ENCODE measurements around the gene CTDSP1. TPM values are rescaled to one million over a fixed set of nuclear protein-coding genes. Genes with fewer than 3 reads are reported as not detected.
A peak's percentile ranks its signal among the peaks of the same experiment; 100 is the strongest.

The CTDSP1 gene
- total RNA-seq, 2 experiments from 2014 or later = 186 to 208 TPM

GRCh38 chr2:218368621-218369153 lies 31.0 kb upstream of the CTDSP1 start:
- peak overlapping the region; percentile 68 for H3K27ac Mint-ChIP-seq
- CTCF ChIA-PET = interaction anchor here (1.0 kb wide), 1 partner anchor 27 kb away, joined by 3 read pairs; no protein-coding TSS in a partner anchor
- H3K36me3 Mint-ChIP-seq (ENCODE audit: low read depth) = peaks cover 4% of the 10 kb centered on the region
- peak overlapping the region; percentile 68 for H3K4me3 Mint-ChIP-seq
- peaks cover 37% of the 10 kb centered on the region for H3K4me1 Mint-ChIP-seq
- DNase-seq = no peak
- POLR2A ChIA-PET = no interaction called here
- H3K9me3 Mint-ChIP-seq = no peaks in the 10 kb centered on the region
- H3K27me3 Mint-ChIP-seq = peaks cover 14% of the 10 kb centered on the region

DNA sequence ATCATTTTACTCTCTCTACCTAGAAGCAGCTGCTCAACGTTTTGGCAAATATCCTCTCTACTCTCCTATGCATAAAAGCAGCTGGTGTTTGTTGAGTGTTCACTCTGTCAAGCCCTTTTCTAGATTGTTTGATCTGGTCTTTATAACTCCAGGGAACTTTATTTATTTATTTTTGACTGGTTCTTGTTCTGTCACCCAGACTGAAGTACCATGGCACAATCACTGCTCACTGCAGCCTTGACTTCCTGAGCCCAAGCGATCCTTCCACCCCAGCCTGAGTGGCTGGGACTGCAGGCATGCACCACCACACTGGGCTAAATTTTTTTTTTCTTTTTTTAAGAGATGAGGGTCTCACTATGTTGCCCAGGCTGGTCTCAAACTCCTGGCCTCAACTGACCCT lies 30.3 kb upstream of the CTDSP1 start:
- H3K27ac Mint-ChIP-seq = peak overlapping the region; percentile 78
- ChIA-PET POLR2A (no interaction called here), CTCF (interaction anchor here (1.0 to 1.2 kb wide), 2 partner anchors 11 to 26 kb away, joined by 3 to 6 read pairs; no protein-coding TSS in a partner anchor)
- peaks cover 4% of the 10 kb centered on the region for H3K36me3 Mint-ChIP-seq (ENCODE audit: low read depth)
- no peaks in the 10 kb centered on the region for H3K9me3 Mint-ChIP-seq
- peaks cover 37% of the 10 kb centered on the region for H3K4me1 Mint-ChIP-seq
- H3K4me3 Mint-ChIP-seq = no peak overlapping the region
- H3K27me3 Mint-ChIP-seq = peaks cover 14% of the 10 kb centered on the region
- no peak for DNase-seq

DNA sequence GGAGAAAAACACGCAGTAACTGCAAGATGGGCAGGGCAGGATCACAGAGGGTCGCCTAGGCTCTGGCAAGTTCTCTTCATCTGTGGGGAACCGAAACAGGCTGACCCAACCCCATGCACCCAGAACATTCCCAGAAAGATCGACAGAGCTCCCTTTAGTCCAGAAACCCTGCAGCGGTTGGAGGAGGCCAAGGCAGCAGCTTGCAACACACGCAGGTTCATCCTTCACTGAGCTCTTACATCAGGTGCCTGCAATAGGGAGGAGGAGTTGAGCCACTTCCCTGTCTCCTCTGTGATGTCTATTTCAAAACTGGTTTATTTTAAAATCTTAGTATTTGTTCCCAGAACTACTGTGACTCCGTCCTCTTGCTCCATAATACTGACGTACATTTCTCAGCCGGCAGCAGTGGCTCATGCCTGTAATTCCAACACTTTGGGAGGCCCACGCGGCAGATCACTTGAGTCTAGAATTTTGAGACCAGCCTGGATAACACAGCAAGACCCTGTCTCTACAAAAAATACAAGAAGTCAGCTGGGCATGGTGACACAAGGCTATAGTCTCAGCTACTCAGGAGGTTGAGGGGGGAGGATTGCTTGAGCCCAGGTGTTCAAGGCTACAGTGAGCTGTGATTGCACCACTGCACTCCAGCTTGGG lies 29.1 kb upstream of the CTDSP1 start:
- DNase-seq = no peak
- H3K27ac Mint-ChIP-seq = peak overlapping the region; percentile 14
- H3K4me3 Mint-ChIP-seq = no peak overlapping the region
- peaks cover 12% of the 10 kb centered on the region for H3K27me3 Mint-ChIP-seq
- ChIA-PET POLR2A (no interaction called here), CTCF (interaction anchor here (0.8 to 1.3 kb wide), 4 partner anchors 9 to 69 kb away, joined by 3 to 6 read pairs (median 4); no protein-coding TSS in a partner anchor)
- peaks cover 34% of the 10 kb centered on the region for H3K4me1 Mint-ChIP-seq
- no peaks in the 10 kb centered on the region for H3K9me3 Mint-ChIP-seq
- H3K36me3 Mint-ChIP-seq (ENCODE audit: low read depth) = peaks cover 4% of the 10 kb centered on the region

GRCh38 chr2:218371983-218372350 lies 27.7 kb upstream of the CTDSP1 start:
- H3K4me3 Mint-ChIP-seq = no peak overlapping the region
- CTCF ChIA-PET = no interaction called here
- DNase-seq = no peak
- peaks cover 12% of the 10 kb centered on the region for H3K27me3 Mint-ChIP-seq
- peaks cover 2% of the 10 kb centered on the region for H3K36me3 Mint-ChIP-seq (ENCODE audit: low read depth)
- peaks cover 26% of the 10 kb centered on the region for H3K4me1 Mint-ChIP-seq
- no peaks in the 10 kb centered on the region for H3K9me3 Mint-ChIP-seq
- POLR2A ChIA-PET = no interaction called here
- H3K27ac Mint-ChIP-seq = no peak overlapping the region

- no peak overlapping the region for H3K4me3 Mint-ChIP-seq
- peaks cover 6% of the 10 kb centered on the region for H3K27me3 Mint-ChIP-seq
- ChIA-PET POLR2A (no interaction called here), CTCF (no interaction called here)
- H3K4me1 Mint-ChIP-seq = peaks cover 6% of the 10 kb centered on the region
- no peaks in the 10 kb centered on the region for H3K36me3 Mint-ChIP-seq (ENCODE audit: low read depth)
- H3K27ac Mint-ChIP-seq = no peak overlapping the region
- H3K9me3 Mint-ChIP-seq = no peaks in the 10 kb centered on the region
- no peak for DNase-seq
Measured at GRCh38 chr2:218374795-218375194, 24.9 kb upstream of the CTDSP1 start.

- H3K9me3 Mint-ChIP-seq = no peaks in the 10 kb centered on the region
- ChIA-PET POLR2A (no interaction called here), CTCF (no interaction called here)
- DNase-seq = no peak
- H3K36me3 Mint-ChIP-seq (ENCODE audit: low read depth) = no peaks in the 10 kb centered on the region
- H3K4me1 Mint-ChIP-seq = peaks cover 2% of the 10 kb centered on the region
- H3K27me3 Mint-ChIP-seq = peaks cover 1% of the 10 kb centered on the region
- H3K27ac Mint-ChIP-seq = no peak overlapping the region
- no peak overlapping the region for H3K4me3 Mint-ChIP-seq
Measured at GRCh38 chr2:218375212-218375611, 24.5 kb upstream of the CTDSP1 start.

DNA sequence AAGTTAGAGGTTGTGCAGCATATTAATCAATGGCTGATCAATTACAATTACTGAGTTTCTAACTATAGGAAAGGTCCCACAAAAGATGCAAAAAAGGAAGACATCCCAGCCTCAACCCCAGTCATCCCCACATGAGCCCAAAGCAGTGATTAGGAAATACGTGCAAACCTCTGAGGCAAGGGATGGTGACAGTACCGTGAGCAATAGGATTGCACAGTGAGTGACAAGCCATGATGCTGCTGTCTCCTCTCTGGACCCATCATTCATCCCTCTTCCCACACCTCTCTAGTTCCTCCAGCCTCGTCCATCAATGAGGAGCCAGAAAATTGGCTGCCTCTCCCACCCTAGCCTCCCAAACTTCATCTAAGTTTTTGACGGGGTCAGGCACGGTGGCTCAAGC lies 21.6 kb upstream of the CTDSP1 start:
- Mint-ChIP-seq H3K27ac (no peak overlapping the region), H3K4me1 (no peaks in the 10 kb centered on the region), H3K9me3 (no peaks in the 10 kb centered on the region), H3K27me3 (peaks cover 2% of the 10 kb centered on the region), H3K36me3 (ENCODE audit: low read depth) (no peaks in the 10 kb centered on the region), H3K4me3 (no peak overlapping the region)
- DNase-seq = no peak
- ChIA-PET CTCF (interaction anchor here (1.0 to 1.3 kb wide), 2 partner anchors 10 to 91 kb away, joined by 3 read pairs; no protein-coding TSS in a partner anchor), POLR2A (no interaction called here)

GRCh38 chr2:218381916-218382366 lies 17.7 kb upstream of the CTDSP1 start, which contains the start of gene SLC11A1:
SLC11A1 (plus strand) TSS chr2:218382273; CDS start chr2:218382369, 96 bp downstream.
- H3K9me3 Mint-ChIP-seq = no peaks in the 10 kb centered on the region
- no peak within 1 kb of the TSS for H3K27ac Mint-ChIP-seq
- no peaks in the 10 kb centered on the region for H3K4me1 Mint-ChIP-seq
- no peak within 1 kb of the TSS for H3K4me3 Mint-ChIP-seq
- no peak for DNase-seq
- peaks cover 2% of the 10 kb centered on the region for H3K27me3 Mint-ChIP-seq
- POLR2A ChIA-PET = no interaction called here
- H3K36me3 Mint-ChIP-seq (ENCODE audit: low read depth) = no peaks in the 10 kb centered on the region
- CTCF ChIA-PET = interaction anchor here (1.2 to 2.1 kb wide), 3 partner anchors 13 to 26 kb away, joined by 3 to 7 read pairs (median 4); partner anchors contain the start of gene CATIP

- Mint-ChIP-seq H3K9me3 (no peaks in the 10 kb centered on the region), H3K4me1 (peaks cover 5% of the 10 kb centered on the region), H3K4me3 (no peak overlapping the region), H3K36me3 (ENCODE audit: low read depth) (no peaks in the 10 kb centered on the region), H3K27me3 (peaks cover 4% of the 10 kb centered on the region), H3K27ac (no peak overlapping the region)
- ChIA-PET POLR2A (no interaction called here), CTCF (interaction anchor here (1.2 to 2.1 kb wide), 3 partner anchors 12 to 27 kb away, joined by 3 to 7 read pairs (median 4); partner anchors contain the start of gene CATIP)
- DNase-seq = no peak
Measured at GRCh38 chr2:218382785-218383184, 16.9 kb upstream of the CTDSP1 start.

DNA sequence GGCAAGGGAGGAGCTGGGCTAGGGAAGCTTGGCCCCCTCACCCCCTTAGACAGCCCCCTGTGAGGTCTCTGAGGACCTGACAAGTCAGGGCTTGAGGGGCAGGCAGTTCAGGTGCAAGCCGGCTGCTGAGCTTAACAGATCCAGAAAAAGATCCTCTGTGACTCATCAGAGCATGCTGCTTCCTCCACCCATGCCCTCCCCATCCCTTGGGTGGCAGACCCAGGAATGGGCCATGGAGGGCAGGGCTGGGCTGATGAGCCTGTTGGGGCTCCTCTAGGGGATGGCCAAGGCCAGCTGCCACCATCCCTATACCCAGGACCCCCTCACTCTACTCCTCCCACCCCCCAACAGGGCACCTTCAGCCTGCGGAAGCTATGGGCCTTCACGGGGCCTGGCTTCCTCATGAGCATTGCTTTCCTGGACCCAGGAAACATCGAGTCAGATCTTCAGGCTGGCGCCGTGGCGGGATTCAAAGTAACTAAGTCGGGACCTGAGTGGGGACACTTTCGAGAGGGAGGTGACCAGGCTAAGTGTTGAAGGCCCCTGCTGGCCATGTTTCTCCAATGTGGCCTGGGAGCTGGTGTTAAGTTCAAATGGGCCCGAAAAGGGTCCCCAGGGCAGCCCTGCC lies 15.7 kb upstream of the CTDSP1 start:
- no peak overlapping the region for H3K27ac Mint-ChIP-seq
- peaks cover 5% of the 10 kb centered on the region for H3K4me1 Mint-ChIP-seq
- H3K4me3 Mint-ChIP-seq = no peak overlapping the region
- DNase-seq = no peak
- no peaks in the 10 kb centered on the region for H3K36me3 Mint-ChIP-seq (ENCODE audit: low read depth)
- ChIA-PET POLR2A (no interaction called here), CTCF (interaction anchor here (1.0 kb wide), 1 partner anchor 9 kb away, joined by 5 read pairs; no protein-coding TSS in a partner anchor)
- H3K27me3 Mint-ChIP-seq = peaks cover 4% of the 10 kb centered on the region
- H3K9me3 Mint-ChIP-seq = no peaks in the 10 kb centered on the region

DNA sequence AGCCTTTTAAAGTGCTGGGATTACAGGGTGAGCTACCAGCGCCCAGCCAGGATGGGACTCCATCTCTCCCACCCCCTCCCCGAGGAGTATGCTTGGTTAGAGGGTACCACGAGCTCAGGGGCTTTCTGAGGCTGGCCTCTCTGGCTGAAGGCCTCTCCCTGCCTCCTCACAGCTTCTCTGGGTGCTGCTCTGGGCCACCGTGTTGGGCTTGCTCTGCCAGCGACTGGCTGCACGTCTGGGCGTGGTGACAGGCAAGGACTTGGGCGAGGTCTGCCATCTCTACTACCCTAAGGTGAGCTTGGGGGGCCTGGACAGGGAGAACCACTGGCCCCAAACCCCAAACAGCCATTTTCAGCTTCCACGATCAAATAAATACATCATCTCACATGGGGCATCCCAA lies 14.7 kb upstream of the CTDSP1 start:
- no peak for DNase-seq
- ChIA-PET CTCF (interaction anchor here (0.7 to 1.0 kb wide), 2 partner anchors 12 to 22 kb away, joined by 3 read pairs; no protein-coding TSS in a partner anchor), POLR2A (no interaction called here)
- H3K4me1 Mint-ChIP-seq = peaks cover 5% of the 10 kb centered on the region
- no peaks in the 10 kb centered on the region for H3K36me3 Mint-ChIP-seq (ENCODE audit: low read depth)
- no peaks in the 10 kb centered on the region for H3K9me3 Mint-ChIP-seq
- H3K4me3 Mint-ChIP-seq = no peak overlapping the region
- H3K27me3 Mint-ChIP-seq = peaks cover 4% of the 10 kb centered on the region
- H3K27ac Mint-ChIP-seq = no peak overlapping the region

DNA sequence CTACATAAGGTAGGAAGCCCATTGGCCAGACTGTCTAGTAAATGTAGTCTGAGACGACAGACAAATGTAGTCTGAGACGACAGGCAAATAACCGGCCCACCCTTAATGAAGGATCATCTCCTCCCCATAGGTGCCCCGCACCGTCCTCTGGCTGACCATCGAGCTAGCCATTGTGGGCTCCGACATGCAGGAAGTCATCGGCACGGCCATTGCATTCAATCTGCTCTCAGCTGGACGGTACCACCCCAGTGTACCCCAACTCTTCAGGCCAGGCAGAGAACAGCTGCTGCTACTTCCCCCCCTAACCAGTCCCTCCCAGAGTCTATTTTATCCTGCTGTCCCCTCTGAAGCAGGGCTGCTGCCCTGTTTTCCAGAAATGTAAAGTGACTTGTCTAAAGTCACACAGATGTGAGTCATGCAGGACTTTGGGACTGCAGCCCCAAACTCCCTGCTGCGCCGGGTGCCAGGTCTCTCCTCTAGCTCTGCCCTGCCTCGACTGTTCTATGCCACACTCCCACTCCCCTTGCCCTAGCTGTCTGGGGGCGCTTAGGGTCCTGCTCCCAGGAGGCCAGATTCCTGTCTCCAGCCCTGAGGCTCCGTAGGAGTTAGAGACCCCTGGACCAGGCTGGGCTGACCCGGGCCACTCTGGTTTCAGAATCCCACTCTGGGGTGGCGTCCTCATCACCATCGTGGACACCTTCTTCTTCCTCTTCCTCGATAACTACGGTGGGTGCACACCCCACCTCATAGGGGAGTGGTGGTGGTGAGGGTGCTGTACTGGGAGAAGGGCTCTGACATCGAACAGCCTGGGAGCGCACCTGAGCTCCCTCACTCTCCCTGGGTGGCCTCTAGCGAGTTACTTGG lies 12.9 kb upstream of the CTDSP1 start:
- H3K36me3 Mint-ChIP-seq (ENCODE audit: low read depth) = no peaks in the 10 kb centered on the region
- H3K27ac Mint-ChIP-seq = no peak overlapping the region
- CTCF ChIA-PET = interaction anchor here (1.2 to 2.3 kb wide), 2 partner anchors 9 to 96 kb away, joined by 3 to 9 read pairs; no protein-coding TSS in a partner anchor
- H3K9me3 Mint-ChIP-seq = no peaks in the 10 kb centered on the region
- peaks cover 5% of the 10 kb centered on the region for H3K4me1 Mint-ChIP-seq
- POLR2A ChIA-PET = no interaction called here
- peaks cover 3% of the 10 kb centered on the region for H3K27me3 Mint-ChIP-seq
- no peak overlapping the region for H3K4me3 Mint-ChIP-seq
- no peak for DNase-seq
